Mesenteric fat pad (tissue), 1 donor: ENCODE data around the gene C9orf85. TPM values are rescaled to one million over a fixed set of nuclear protein-coding genes. Genes with fewer than 3 reads are reported as not detected.
"Not testable (repeated sequence)": the region's sequence is repeated elsewhere in the genome, so short reads cannot be mapped to it uniquely, and the experiment has no call there.

Experiments used
- DNase-seq: peaks from one replicate; pipeline ENCODE4 v3.0.0-alpha.2; 2020; ENCODE audit warnings: low spot score
- total RNA-seq: library from RNA; stranded (reverse); fragmentation: NEBNext Ultra II Directional; extraction: Animal tissue kit (Norgen Biotek cat#: 25700); gene quantifications from one replicate; pipeline ENCODE4 v1.2.1, GENCODE V29; 2021
- donor health status: DM: yes; HTN: yes; CAD: no.

C9orf85 gene
- total RNA-seq, 1 donor from 2014 or later, result 6.7 TPM

DNA sequence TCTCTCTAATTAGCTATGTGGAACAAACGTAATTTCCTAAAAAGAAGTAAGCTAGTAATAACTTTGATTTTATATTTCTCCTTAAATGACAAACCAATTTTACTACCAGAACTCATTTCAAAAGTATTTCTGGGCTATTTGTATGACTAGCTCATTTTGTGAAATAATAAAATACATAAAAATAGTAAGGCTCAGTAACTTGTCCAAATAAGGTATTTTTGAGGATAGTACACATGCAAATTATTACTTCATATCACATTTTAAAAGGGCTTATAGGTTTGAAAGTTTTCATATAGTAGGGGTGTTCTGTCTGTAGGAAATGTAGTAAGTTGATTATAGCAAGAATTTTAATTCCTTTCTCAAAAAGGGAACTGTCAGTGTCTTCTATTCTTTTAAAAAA lies 26.5 kb downstream of the C9orf85 start:
- DNase-seq, result no peak

DNA sequence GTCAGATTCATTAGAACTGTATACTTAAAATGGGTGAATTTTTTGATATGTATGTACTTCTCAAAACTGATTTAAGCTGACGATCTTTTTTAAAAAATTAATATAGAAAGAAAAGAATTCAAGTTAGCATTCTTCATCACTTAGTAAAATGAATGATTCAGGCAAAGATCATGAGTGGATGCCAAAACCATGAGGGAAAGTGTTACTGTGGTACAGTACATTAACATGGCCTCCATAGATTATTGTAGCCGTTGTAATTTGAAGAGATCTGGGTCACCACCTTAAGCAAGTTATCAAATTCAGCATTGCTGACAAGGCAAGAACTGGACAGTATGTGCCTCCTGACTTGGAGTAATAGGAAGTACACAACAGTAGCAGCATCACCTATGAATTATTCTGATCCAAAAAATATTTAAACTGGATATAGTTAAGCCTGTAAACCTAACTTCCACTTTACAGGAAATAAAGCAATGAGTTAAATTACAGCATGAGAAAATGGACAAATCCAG lies 29.7 kb downstream of the C9orf85 start:
- DNase-seq, result no peak

DNA sequence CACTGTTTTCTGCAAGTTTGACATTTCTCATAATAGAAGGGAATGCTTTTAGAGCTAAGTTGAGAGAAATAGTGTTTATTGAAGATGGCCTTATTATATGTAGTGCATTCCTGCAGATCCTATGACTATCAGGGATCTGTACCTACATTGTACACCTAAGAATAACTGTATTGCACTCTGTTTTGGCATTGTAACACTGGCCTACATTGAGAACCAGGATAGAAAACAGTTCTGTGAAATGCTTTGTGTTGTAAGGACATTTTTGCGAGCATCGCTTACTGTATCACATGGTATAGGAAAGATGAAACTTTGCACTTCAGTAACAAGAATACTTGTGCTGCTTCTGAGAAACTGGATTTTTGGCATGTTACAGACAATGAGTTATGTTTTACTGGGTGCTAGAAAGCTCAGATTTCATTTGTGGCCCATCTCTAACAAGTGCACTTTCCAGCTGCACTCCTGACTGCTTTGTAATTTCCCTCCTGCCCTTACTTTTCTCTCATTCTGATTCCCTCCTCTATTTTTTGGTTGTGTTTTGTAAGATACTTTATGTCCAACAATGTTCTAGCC lies 30.6 kb downstream of the C9orf85 start:
- no peak for DNase-seq

DNA sequence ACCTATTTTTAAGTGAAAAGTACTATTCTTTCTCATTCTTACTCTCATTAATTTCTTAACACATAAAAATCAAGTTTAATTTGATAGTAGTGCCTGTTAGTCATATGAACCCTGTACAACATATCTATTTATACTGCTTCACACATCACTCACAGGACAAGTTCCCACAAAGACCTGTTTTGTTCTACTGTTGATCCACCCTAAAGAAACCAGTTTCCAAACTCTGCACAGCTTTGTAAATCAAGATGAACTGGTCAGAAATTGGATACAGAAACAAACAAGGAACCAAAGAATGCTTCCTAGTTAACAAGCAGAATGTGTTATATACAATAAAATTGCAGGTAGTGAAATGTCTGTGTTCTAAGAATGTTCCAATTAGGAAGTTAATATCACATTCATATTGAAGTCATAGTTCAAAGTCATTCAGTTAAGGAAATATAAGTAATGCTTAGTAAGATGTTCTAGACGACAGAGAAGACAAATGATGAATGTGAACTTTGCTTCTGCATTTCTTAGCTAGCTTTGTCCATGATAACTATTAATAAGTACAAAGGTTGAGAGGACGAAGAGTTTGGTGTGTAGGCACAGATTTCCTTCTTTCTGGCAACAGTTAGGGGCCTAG lies 33.4 kb downstream of the C9orf85 start:
- no peak for DNase-seq

DNA sequence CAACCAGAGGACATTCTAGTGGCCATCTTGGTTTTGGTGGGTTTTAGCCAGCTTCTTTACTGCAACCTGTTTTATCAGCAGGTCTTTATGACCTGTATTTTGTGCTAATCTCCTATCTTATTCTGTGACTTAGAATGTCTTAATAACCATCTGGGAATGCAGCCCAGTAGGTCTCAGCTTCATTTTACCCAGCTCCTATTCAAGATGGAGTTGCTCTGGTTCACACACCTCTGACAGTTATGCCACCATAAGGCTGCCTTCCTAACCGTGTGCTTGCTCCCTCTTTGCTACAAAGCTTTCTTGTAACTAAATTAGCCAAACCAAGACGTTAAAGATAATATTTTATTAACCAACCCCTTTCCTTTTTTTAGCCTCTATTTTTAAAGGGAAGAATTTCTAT lies 43.2 kb downstream of the C9orf85 start:
- not testable (repeated sequence) for DNase-seq

DNA sequence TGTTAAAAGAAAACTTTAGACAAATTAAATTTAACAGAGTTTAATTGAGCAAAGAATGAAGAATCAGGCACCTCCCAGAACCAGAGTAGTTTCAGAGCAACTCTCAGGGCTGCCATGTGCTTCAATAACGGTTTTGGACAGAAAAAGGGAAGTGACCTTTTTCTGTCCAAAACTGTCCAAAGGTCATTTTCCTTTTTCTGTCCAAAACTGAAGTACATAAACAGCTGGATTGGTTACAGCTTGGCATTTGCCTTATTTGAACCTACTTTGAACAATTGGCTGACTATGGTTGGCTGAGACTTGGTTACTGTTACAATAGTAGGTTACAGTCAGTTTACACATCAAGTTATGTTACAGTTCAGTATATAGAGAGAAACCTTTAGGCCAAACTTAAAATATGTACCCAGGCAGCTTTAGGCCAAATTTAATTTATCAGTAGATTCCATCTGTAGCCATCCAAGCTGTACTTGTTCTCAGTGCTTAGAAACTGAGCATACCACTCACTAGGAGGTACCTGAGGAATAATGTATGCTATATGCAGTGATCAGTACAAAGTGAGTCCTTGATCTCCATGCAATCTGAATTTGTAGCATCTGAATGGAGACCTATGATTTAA lies 44.0 kb downstream of the C9orf85 start:
- no peak for DNase-seq

DNA sequence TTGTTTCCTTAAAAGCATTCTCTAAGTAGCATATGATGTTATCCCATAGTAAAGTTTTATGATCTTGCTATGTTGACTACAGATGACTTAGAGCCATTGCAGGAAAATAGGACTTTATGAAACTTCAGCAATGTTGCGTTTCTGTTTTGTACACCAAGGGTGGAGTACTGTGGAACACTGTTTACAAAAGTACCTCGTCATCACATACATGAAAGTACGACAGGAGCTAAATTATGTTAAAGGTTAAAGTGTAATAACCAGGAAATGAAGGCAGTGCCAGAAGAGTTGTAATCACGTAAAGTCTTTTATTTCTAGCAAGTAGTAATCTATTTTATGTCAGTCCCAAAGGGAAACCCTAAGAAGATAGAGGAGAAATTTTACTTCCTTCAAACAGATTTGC lies 50.9 kb downstream of the C9orf85 start:
- DNase-seq, result no peak

DNA sequence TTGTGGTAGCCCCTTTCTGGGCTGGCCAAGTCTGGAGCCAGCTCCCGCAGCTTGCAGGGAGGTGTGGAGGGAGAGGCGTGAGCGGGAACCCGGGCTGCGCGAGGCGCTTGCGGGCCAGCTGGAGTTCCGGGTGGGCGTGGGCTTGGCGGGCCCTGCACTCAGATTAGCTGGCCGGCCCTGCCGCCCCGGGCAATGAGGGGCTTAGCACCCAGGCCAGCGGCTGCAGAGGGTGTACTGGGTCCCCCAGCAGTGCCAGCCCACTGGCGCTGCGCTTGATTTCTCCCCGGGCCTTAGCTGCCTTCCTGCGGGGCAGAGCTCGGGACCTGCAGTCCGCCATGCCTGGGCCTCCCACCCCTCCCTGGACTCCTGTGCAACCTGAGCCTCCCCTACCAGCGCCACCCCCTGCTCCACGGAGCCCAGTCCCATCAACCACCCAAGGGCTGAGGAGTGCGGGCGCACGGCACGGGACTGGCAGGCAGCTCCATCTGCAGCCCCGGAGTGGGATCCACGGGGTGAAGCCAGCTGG lies 52.1 kb downstream of the C9orf85 start:
- not testable (repeated sequence) for DNase-seq

DNA sequence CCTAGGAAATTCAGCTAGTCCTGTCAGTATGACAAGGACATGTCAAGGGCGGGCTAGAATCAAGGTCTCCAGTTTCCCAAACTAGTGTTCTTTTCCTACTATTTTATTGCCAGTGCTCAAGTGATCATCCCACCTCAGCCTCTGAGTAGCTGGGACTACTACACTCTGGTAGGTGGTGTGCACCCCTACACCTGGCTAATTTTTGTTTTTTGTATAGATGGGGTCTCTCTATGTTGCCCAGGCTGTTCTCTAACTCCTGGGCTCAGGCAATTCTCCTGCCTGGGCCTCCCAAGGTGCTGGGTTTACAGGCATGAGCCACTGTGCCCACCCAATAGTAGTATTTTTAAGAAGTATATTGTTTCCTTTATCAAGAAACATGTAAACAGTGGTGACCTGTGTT lies 54.0 kb downstream of the C9orf85 start:
- DNase-seq, result no peak

DNA sequence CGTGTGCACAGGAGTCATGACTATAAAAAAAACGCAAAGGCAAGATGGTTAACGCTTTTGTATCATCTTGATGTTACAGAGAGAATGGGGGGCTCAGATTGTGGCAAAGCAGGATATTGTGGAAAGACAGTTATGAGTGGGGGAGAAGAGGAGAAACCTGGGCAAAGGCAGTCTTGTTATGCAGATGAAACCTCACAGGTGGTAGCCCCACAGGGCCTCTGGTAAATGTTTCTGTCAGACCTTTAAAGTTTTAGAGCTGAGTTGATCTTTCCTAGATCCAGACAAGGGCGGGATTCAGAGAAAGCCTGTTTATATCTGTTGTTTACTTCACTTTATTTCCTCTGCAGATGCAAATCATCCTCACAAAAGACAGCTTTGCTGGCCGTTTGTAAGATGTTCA lies 55.2 kb downstream of the C9orf85 start:
- no peak for DNase-seq

DNA sequence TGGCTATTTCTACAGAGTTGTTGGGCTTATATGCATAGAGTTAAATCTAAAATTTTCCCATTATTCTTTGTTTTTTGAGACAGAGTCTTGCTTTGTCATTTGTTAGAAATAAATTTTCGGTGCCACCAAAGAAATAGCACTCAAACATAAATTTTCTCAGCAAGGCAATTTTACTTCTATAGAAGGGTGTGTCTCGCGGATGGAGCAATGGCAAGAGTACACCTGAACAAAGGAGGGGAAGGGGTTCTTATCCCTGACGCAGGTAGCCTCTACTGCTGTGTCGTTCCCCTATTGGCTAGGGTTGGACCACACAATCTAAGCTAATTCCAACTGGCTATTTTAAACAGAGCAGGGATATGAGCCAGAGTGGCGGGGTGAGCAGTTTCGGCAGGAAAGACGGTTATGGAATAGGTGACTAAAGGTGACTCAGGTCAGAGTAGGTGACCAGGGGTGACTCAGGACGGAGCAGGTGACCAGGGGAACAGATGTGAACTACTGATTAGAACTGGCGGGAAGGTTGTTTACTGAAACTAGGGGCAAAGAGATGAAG lies 57.2 kb downstream of the C9orf85 start:
- no peak for DNase-seq

DNA sequence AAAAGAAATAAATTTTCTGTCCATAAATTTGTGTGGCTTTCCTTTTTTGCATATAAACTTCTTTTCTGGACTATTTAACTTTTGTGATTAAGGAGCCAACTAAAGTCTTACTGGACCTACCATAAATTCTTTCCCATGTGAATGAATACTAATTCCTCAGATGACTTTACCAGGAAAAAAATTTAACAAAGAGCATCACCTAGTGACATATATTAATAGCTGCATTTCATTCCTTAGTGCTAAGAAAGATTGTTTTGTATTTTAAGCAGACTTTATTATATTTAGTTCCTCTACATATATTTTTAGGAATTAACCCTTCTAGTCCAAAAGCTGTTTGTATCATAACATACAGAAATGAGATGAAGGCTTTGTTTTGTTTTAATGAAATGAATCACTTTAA lies 64.4 kb downstream of the C9orf85 start:
- no peak for DNase-seq

DNA sequence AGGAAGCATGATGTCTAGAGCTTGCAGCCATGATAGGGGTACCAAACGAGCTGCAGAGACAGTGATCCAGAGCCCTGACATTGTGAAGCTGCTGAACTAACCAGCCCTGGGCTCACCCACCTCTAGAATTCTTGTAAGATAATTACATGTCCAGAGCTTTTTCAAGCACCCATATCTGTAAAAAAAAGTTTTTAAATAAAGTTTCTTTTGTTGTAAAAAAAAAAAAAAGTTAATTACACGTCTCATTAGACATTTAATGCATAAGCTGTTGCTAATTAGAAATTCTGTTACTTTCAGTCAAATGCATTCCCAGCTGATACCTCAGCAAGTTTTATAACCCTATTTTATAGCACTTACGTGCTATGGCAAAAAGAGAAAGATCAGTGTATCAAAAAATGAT lies 65.6 kb downstream of the C9orf85 start:
- DNase-seq, result no peak

DNA sequence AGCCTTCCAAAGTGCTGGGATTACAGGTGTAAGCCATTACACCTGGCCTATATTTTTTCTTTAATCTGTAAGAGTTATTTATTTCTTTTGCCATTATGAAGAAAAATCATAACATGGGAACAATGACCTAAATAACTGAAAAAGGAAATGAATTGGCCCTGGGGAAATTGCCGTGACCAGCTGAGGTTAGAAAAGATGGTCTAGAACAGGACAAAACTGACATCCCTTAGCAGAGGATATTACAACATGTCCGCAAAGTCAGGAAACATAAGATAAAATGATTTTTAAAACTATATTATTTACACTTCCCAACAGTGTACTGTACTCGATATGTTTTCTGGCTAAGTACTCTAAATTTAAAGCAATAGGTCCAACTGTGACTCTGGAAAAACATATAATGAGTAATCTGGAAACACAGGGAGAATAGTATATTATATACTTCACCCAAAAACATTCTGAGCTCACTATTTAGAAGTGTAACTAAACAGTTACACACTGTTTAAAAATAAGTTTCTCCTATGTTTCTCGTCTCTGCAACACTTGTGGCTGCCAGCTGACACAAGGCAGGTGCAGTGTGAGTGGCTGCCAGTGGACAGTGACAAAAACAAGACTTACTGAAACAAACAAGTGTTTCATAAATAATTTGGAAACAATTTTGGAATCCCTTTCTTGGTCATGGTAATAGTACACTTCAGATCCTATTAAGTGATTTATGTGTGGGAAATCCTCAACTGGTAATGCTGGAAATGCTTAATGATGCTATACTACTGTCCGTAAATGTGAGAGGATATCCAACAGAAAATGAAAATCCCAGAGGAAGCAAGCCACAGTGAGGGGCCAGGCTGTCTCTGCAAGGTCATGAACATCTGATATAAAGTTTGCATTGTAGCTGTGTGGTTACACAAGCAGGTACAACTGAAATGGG lies 69.1 kb downstream of the C9orf85 start:
- DNase-seq, result no peak

DNA sequence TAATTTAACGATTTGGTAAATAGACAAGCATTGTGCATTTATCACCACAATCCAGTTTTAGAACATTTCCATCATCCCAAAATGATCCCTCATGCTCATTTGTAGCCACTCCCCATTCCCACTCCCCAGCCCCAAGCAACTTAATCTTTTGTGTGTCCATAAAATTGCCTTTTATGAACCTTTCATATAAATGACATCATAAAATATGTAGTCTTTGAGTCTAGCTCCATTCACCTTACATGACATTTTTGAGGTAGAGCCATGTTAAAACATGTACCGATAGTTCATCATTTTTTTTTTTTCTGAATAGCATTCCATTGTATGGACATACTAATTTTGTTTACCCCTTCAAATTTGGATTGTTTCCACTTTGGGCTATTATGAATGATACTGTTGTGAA lies 70.5 kb downstream of the C9orf85 start:
- DNase-seq, result no peak

DNA sequence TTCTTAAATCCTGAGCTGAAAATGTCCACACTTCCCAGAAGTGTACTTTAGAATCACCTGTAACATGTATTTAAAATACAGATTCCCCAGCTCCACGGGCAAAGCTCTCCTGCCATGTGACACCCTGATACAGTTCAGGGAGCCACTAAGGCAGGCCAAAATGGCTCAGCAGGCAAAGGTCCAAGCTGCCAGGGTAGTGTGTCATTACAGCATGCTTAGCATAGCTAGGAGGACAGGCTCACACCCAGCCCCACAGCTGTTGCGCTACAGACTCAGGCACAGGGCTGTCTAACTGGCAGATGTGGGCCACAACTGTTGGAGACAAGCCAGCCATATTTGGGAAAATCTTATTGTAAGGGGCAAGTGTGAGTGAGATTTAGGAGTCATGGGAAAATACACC lies 73.0 kb downstream of the C9orf85 start:
- no peak for DNase-seq

DNA sequence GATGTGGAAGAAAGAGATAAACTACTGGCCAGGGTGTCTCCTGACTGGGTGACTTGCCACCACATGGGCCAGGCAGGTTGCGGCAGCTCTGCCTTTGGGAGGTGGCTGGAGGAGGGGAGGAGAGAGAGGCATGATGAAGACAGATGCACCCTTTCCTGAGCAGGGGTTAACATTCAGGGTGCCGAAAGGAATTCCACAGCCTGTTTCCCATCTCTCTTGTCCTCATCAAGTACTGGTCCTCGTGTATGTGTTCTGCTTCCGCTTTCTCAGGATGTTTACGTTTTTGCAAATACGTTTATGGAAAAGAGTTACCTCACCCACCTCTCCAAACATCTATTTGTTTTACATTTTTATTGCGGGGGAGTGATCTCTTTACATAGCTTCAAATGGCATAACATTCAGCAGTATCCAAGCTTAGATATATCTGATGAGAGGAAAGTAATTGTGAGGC lies 73.4 kb downstream of the C9orf85 start:
- no peak for DNase-seq

DNA sequence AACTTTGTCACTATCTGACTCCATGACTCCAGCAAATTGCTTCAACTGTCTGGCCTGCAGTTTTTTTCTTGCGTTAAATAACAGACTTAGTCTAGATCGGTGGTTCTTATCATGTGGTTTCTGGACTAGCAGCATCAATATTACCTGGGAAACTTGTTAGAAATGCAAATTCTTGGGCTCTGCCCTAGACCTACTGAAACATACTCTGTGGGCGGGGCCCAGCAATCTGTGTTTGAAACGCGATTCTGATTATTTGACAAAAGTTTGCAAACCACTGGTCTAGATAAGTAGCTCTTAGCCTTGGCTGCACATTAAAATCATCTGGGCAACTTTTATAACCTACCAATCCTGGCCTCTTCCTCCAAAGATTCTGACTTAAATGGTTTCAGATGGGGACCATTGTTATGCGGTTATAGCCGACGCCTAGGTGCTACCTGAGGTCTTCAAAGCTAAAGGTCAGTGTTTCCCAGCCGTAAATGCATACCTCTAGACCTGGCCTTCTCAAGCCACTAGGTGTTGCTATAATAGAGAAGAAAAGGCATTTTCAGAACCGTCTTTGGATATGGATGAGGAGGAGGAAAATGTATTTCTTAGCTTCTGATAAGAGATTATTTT lies 74.0 kb downstream of the C9orf85 start:
- no peak for DNase-seq

DNA sequence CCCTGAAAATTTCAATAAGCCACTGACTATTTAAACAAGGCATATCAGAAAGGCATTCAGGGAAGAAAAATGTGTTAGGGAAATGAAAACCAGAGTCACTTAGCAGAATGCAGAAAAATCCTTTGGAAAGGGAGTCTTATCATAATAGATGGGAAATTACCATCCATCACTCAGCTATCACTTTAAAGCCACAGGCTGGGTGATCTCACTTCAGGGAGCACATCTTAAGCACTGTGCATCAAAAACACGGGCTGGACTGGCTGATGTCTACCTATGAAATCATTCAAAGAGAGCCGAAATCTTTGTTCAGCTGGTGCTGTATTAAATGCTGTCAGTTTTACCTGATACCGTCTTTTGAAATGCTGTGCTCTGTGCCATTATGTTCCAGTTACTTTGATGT lies 75.5 kb downstream of the C9orf85 start:
- DNase-seq, result no peak

DNA sequence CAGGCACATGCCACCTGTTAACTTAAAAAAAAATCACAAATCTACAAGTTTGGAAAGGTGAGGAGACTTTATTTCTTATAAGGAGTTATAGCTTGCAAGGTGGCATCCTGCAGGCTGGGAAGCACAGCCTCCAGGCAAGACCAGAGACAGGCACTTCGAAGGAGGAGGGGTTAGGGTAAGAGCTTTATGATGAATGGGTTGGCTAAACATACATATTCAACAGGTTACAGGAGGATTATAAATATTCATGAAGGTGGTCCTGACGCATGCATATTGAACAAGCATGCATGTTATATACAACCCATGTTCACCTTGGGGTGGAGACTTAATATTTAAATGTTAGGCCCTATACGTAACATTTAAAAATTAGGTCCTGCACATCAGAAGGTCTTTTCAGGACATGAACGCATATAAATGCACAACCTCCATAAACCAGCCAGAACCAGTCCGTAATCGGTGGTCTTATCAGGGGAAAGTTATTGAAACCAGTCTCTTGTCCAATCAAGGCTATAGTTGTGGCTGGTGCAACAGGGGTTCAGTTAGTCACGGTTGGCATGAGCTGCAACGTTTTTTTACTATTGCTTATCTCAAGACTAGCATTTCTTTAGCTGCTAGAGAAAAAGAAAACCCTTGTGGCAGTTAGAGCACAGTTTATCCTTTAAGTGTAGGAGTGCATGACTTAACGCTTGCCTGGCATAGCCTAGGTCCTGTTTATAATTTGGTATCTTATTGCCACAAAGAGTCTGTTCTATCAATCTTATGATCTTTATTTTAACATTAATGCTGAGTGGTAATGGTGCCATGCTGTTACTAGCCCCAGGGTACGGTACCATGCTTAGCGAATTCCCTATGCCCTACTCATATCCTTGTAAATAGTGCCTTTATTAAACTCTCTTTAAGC lies 76.3 kb downstream of the C9orf85 start:
- DNase-seq, result no peak
